Choroid plexus epithelial cell (primary cell): ENCODE data around the gene PPP1R1B.
A peak's percentile ranks its signal among the peaks of the same experiment; 100 is the strongest.

Experiments used
- DNase-seq: peaks from one replicate; pipeline ENCODE4 v3.0.0-alpha.2; 2010; ENCODE audit warnings: low read depth
- H3K4me3 ChIP-seq: 2 replicates; pipeline ENCODE4 v1.5.1; 2011; ENCODE audit warnings: low read depth, mild to moderate bottlenecking, control low read depth, low read length, moderate library complexity
- CTCF ChIP-seq: conservative IDR thresholded peaks from 2 replicates; pipeline ENCODE4 v1.5.1; 2011; ENCODE audit warnings: low read depth, mild to moderate bottlenecking, control low read depth, inconsistent platforms, low read length, moderate library complexity

The PPP1R1B gene

GRCh38 chr17:39636587-39636926 is 9.8 kb downstream of the PPP1R1B start:
- H3K4me3 ChIP-seq = peak overlapping the region; percentile 96
- no peak for DNase-seq
- TF ChIP-seq CTCF = no peak

GRCh38 chr17:39636927-39637736 is 10.4 kb downstream of the PPP1R1B start, which contains the start of gene STARD3:
Gene STARD3, plus strand, starts transcription at chr17:39637144. Its CDS starts 16,388 bp downstream, at chr17:39653532.
- H3K4me3 ChIP-seq = peak within 1 kb of the TSS; percentile 96
- TF ChIP-seq CTCF = no peak
- DNase-seq = peak; percentile 91

- TF ChIP-seq CTCF = no peak
- H3K4me3 ChIP-seq = peak overlapping the region; percentile 96
- no peak for DNase-seq
These were observed 11.6 kb downstream of the PPP1R1B start for GRCh38 chr17:39638317-39638716.

- H3K4me3 ChIP-seq = no peak overlapping the region
- DNase-seq = no peak
- TF ChIP-seq CTCF = no peak
These were observed 12.3 kb downstream of the PPP1R1B start for GRCh38 chr17:39639043-39639442.

- H3K4me3 ChIP-seq = no peak overlapping the region
- DNase-seq = peak; percentile 44
- TF ChIP-seq CTCF = no peak
These were observed 13.1 kb downstream of the PPP1R1B start for GRCh38 chr17:39639566-39640458.

- H3K4me3 ChIP-seq = no peak overlapping the region
- no peak for DNase-seq
- no peak for TF ChIP-seq CTCF
These were observed 13.9 kb downstream of the PPP1R1B start for GRCh38 chr17:39640591-39641031.
